Activated naive CD8-positive, alpha-beta T cell (primary cell): ENCODE measurements around the gene RABL2B.
"Not testable (repeated sequence)": the region's sequence is repeated elsewhere in the genome, so short reads cannot be mapped to it uniquely, and the experiment has no call there.

ENCODE experiments used
- H3K27ac Mint-ChIP-seq: one replicate; pipeline ENCODE4 v1.8.0; 2021; ENCODE audit warnings: mixed read lengths
- H3K27me3 Mint-ChIP-seq: one replicate; pipeline ENCODE4 v1.8.0; 2021; ENCODE audit warnings: mixed read lengths
- H3K36me3 Mint-ChIP-seq: one replicate; pipeline ENCODE4 v1.8.0; 2021; ENCODE audit warnings: mixed read lengths
- H3K4me1 Mint-ChIP-seq: one replicate; pipeline ENCODE4 v1.8.0; 2021; ENCODE audit warnings: low read depth, mixed read lengths
- H3K4me3 Mint-ChIP-seq: one replicate; pipeline ENCODE4 v1.8.0; 2021; ENCODE audit warnings: mild to moderate bottlenecking, mixed read lengths
- H3K9me3 Mint-ChIP-seq: one replicate; pipeline ENCODE4 v1.8.0; 2021; ENCODE audit warnings: low read depth, mixed read lengths

The RABL2B gene

DNA sequence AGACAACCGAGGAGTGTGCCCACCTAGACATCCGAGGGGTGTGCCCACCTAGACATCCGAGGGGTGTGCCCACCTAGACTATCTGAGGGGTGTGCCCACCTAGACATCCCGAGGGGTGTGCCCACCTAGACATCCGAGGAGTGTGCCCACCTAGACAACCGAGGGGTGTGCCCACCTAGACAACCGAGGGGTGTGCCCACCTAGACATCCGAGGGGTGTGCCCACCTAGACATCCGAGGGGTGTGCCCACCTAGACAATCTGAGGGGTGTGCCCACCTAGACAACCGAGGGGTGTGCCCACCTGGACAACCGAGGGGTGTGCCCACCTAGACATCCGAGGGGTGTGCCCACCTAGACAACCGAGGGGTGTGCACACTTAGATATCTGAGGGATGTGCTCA is 34.8 kb downstream of the RABL2B start:
- H3K4me1 Mint-ChIP-seq, H3K36me3 Mint-ChIP-seq, H3K27me3 Mint-ChIP-seq, H3K4me3 Mint-ChIP-seq, H3K27ac Mint-ChIP-seq, H3K9me3 Mint-ChIP-seq: not testable (repeated sequence)

GRCh38 chr22:50747521-50747920 is 35.9 kb downstream of the RABL2B start:
- not testable (repeated sequence) for H3K9me3 Mint-ChIP-seq, H3K36me3 Mint-ChIP-seq, H3K4me3 Mint-ChIP-seq, H3K4me1 Mint-ChIP-seq, H3K27me3 Mint-ChIP-seq, H3K27ac Mint-ChIP-seq

GRCh38 chr22:50744424-50744823 is 39.0 kb downstream of the RABL2B start:
- H3K9me3 Mint-ChIP-seq, H3K36me3 Mint-ChIP-seq, H3K27ac Mint-ChIP-seq, H3K4me3 Mint-ChIP-seq, H3K27me3 Mint-ChIP-seq, H3K4me1 Mint-ChIP-seq: not testable (repeated sequence)

DNA sequence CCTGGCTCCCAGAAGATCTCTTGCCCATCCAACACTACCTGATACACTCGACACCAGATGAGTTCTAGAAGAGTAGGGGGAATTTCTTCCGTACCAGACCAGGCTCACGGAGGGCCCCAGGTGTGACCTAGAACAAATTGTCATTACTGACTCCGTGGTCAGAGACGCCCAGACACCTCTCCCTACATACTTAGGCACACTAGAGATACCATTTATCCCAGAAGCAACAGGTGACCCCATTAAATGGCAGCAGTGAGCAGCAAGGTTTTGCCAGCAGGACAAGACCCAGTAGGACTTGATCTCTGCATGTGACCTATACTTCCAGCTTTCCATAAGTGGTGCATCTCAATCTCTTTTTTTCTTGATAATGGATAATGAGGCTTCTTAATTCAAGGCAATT is 42.7 kb downstream of the RABL2B start:
- not testable (repeated sequence) for H3K4me1 Mint-ChIP-seq, H3K27me3 Mint-ChIP-seq, H3K9me3 Mint-ChIP-seq, H3K4me3 Mint-ChIP-seq, H3K27ac Mint-ChIP-seq, H3K36me3 Mint-ChIP-seq

- Mint-ChIP-seq H3K36me3 (no peaks in the 10 kb centered on the region), H3K9me3 (no peaks in the 10 kb centered on the region), H3K4me3 (no peak overlapping the region), H3K4me1 (no peaks in the 10 kb centered on the region), H3K27ac (no peak overlapping the region), H3K27me3 (no peaks in the 10 kb centered on the region)
Measured at GRCh38 chr22:50739894-50740293, 43.5 kb downstream of the RABL2B start.

GRCh38 chr22:50739279-50739691 is 44.2 kb downstream of the RABL2B start:
- no peaks in the 10 kb centered on the region for H3K9me3 Mint-ChIP-seq
- H3K4me1 Mint-ChIP-seq: no peaks in the 10 kb centered on the region
- H3K27me3 Mint-ChIP-seq: no peaks in the 10 kb centered on the region
- no peak overlapping the region for H3K27ac Mint-ChIP-seq
- no peaks in the 10 kb centered on the region for H3K36me3 Mint-ChIP-seq
- no peak overlapping the region for H3K4me3 Mint-ChIP-seq

- Mint-ChIP-seq H3K27ac (no peak overlapping the region), H3K4me1 (no peaks in the 10 kb centered on the region), H3K4me3 (no peak overlapping the region), H3K36me3 (no peaks in the 10 kb centered on the region), H3K9me3 (no peaks in the 10 kb centered on the region), H3K27me3 (no peaks in the 10 kb centered on the region)
Measured at GRCh38 chr22:50738649-50739227, 44.7 kb downstream of the RABL2B start.

- H3K4me3 Mint-ChIP-seq: no peak within 1 kb of the TSS
- no peaks in the 10 kb centered on the region for H3K9me3 Mint-ChIP-seq
- no peaks in the 10 kb centered on the region for H3K4me1 Mint-ChIP-seq
- no peaks in the 10 kb centered on the region for H3K27me3 Mint-ChIP-seq
- no peaks in the 10 kb centered on the region for H3K36me3 Mint-ChIP-seq
- H3K27ac Mint-ChIP-seq: peak within 1 kb of the TSS; percentile 13
Measured at GRCh38 chr22:50737728-50738648, 45.4 kb downstream of the RABL2B start, which contains the start of gene ACR. TSS of gene ACR (plus strand) at chr22:50738204. CDS start at chr22:50738236, 32 bp downstream.

DNA sequence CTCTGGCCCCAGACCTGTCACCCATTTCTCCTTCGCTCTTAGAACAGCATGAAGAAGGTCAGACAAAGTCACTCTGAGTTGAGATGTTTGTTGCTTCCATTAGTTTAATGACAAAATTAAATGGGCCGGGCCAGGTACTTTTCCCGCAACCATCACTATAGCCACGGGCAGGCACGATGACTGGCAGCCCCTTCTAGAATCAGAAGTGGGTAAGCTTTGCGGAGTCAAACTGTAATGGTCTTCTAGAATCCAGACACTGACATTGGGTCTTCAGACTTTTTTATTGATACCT is 47.8 kb downstream of the RABL2B start:
- Mint-ChIP-seq H3K9me3 (no peaks in the 10 kb centered on the region), H3K27me3 (no peaks in the 10 kb centered on the region), H3K36me3 (no peaks in the 10 kb centered on the region), H3K27ac (no peak overlapping the region), H3K4me1 (peaks cover 1% of the 10 kb centered on the region), H3K4me3 (no peak overlapping the region)

- H3K4me3 Mint-ChIP-seq: no peak overlapping the region
- no peaks in the 10 kb centered on the region for H3K9me3 Mint-ChIP-seq
- no peak overlapping the region for H3K27ac Mint-ChIP-seq
- H3K27me3 Mint-ChIP-seq: no peaks in the 10 kb centered on the region
- H3K36me3 Mint-ChIP-seq: no peaks in the 10 kb centered on the region
- peaks cover 1% of the 10 kb centered on the region for H3K4me1 Mint-ChIP-seq
Measured at GRCh38 chr22:50734986-50735738, 48.3 kb downstream of the RABL2B start.

DNA sequence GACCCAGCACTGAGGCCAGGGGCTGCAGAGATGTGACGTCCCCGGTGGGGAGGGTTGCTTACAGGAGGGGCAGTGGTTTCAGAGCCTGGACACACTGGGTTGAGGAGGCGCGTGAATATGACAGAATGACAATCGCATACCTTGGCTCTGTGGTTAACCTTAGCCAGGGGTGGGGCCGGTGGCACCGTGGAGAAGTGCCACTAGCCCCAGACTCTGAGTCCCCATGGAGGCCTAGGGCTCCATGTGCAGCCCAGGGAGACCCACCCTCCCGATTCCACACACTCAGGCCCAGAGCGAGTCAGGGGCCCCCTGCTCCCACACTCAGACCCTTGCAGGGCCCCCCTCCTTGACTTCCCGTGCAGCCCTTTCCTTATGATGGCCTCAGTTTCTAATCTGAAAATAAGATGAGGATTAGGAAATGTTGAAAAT is 49.1 kb downstream of the RABL2B start:
- Mint-ChIP-seq H3K27me3 (no peaks in the 10 kb centered on the region), H3K4me3 (no peak overlapping the region), H3K27ac (no peak overlapping the region)

DNA sequence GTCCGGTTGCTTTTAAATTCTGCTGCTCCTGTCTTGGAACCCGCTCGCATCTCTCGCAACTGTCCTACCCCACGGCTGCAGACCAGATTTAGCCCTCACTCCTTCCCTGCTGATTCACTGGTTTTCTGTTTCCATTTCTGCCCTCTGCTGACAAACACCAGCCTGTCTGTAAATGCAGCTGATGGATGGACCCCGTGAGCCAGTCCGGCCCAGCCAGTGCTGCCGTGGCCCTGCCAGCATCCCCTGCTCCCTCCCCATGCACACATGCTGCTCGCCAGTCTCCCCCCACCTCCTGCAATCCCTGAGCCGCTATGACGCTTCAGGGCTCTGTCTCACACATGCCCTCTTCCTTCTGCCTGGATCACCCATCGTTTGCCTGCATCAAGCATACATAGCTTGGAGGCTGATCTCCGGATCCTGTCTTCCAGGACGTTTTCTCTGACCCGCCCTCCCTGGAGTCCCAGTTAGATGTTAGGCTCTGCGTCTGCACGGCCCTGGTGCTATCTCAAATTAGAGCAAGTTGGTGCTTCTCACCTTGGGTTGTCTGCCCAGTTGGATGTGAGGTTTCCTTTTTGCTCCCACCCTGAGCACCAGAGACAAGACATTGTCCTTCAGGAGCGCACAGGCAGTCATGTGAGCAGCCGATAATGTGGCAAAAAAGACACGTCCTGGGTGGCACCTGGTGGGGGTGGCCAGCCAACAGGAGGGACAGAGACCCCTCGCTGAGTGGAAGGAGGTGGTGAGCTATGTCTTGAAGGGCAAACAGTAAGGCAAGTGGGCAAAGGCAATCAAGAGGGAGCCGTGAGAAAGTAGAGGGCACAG is 49.7 kb downstream of the RABL2B start:
- Mint-ChIP-seq H3K36me3 (no peaks in the 10 kb centered on the region), H3K27me3 (no peaks in the 10 kb centered on the region), H3K27ac (no peak overlapping the region), H3K4me3 (no peak overlapping the region), H3K9me3 (no peaks in the 10 kb centered on the region), H3K4me1 (peaks cover 1% of the 10 kb centered on the region)

More for the DNA sequence above, 49.1 kb downstream of the RABL2B start:
- H3K36me3 Mint-ChIP-seq: no peaks in the 10 kb centered on the region
- no peaks in the 10 kb centered on the region for H3K9me3 Mint-ChIP-seq
- H3K4me1 Mint-ChIP-seq: peaks cover 1% of the 10 kb centered on the region

GRCh38 chr22:50732681-50733080 is 50.8 kb downstream of the RABL2B start:
- Mint-ChIP-seq H3K9me3 (no peaks in the 10 kb centered on the region), H3K36me3 (no peaks in the 10 kb centered on the region), H3K27me3 (no peaks in the 10 kb centered on the region), H3K4me3 (no peak overlapping the region), H3K27ac (no peak overlapping the region), H3K4me1 (peaks cover 1% of the 10 kb centered on the region)

GRCh38 chr22:50731811-50732624 is 51.4 kb downstream of the RABL2B start:
- H3K27ac Mint-ChIP-seq: peak overlapping the region; percentile 55

More at GRCh38 chr22:50731811-50732624, 51.4 kb downstream of the RABL2B start:
- Mint-ChIP-seq H3K36me3 (no peaks in the 10 kb centered on the region), H3K4me1 (peaks cover 1% of the 10 kb centered on the region), H3K4me3 (no peak overlapping the region), H3K27me3 (no peaks in the 10 kb centered on the region), H3K9me3 (no peaks in the 10 kb centered on the region)
